ENCODE measurements around the gene FAT4. TPM values are rescaled to one million over a fixed set of nuclear protein-coding genes. Genes with fewer than 3 reads are reported as not detected.
A peak's percentile ranks its signal among the peaks of the same experiment; 100 is the strongest.

FAT4 gene
- total and polyA plus RNA-seq, 2 of the 4 experiments (the other 2 are of a cell fraction): 6.8 to 37.5 TPM

- Histone ChIP-seq H2AK5ac (ENCODE audit: low read depth, low read length) (no peak overlapping the region), H3K9me1 (ENCODE audit: insufficient read depth, low read length) (peaks cover 16% of the 10 kb centered on the region), H2BK5ac (ENCODE audit: low read depth, low read length, poor library complexity, severe bottlenecking) (peak overlapping the region; percentile 66), H4K8ac (ENCODE audit: low read depth in 2 of 2, low read length in 2 of 2) (peak overlapping the region in 1 of 2 experiments; percentile 14; a peak in 1 of 4 replicates), H3K4me1 (ENCODE audit: control insufficient read depth, insufficient read depth, low read length) (peaks cover 6% of the 10 kb centered on the region), H3K56ac (ENCODE audit: extremely low read depth, insufficient read depth, low read length) (no peak overlapping the region), H3K14ac (replicated peaks; ENCODE audit: low read depth, low read length) (no peak overlapping the region), H3K36me3 (ENCODE audit: control insufficient read depth, insufficient read depth, low read length) (peaks cover 9% of the 10 kb centered on the region), H4K5ac (ENCODE audit: low read depth, low read length) (no peak overlapping the region; the same call in 1 of the 2 replicates), H3K4me2 (ENCODE audit: low read depth, low read length) (peak overlapping the region; percentile 85), H3K79me1 (ENCODE audit: low read depth in 1 of 2, low read length in 2 of 2) (peaks cover 33 to 62% of the 10 kb centered on the region in 2 experiments), H2AFZ (replicated peaks; ENCODE audit: low read length, poor library complexity) (no peak overlapping the region), H4K91ac (ENCODE audit: insufficient read depth, low read depth, low read length) (no peak overlapping the region), H3K9ac (ENCODE audit: low read depth, low read length) (peak overlapping the region; percentile 0; the same call in 1 of the 2 replicates), H3K23ac (ENCODE audit: low read depth, low read length) (no peak overlapping the region), H3K27ac (ENCODE audit: insufficient read depth, low read length) (no peak overlapping the region), H3K9me3 (ENCODE audit: control insufficient read depth, insufficient read depth, low read length) (no peaks in the 10 kb centered on the region), H3K4ac (ENCODE audit: low read depth, low read length) (0 out of 2 replicates have a peak overlapping the region, but pooled peaks have one; percentile 1), H4K20me1 (ENCODE audit: insufficient read depth, low read length) (peaks cover 6% of the 10 kb centered on the region; the same call in 1 of the 2 replicates), H2BK15ac (ENCODE audit: low read depth, low read length) (no peak overlapping the region), H3K27me3 (ENCODE audit: control insufficient read depth, insufficient read depth, low read length) (no peaks in the 10 kb centered on the region), H3K4me3 (ENCODE audit: insufficient read depth, low read depth, low read length) (peak overlapping the region; percentile 33; the same call in 1 of the 2 replicates), H2BK120ac (ENCODE audit: low read depth, low read length) (peak overlapping the region; percentile 13), H2AK9ac (replicated peaks; ENCODE audit: low read depth, low read length, poor library complexity) (no peak overlapping the region), H3K18ac (ENCODE audit: low read depth, low read length) (no peak overlapping the region), H2BK20ac (ENCODE audit: low read depth, low read length) (peak overlapping the region; percentile 15; the same call in 1 of the 2 replicates)
- dilution Hi-C loops (cut with HindIII; ENCODE audit: low sequenced_read_pairs, unreplicated experiment): no loop called here
- intact Hi-C loops (cut with micrococcal nuclease): no loop called here
- in situ Hi-C loops (cut with MboI; ENCODE audit: low sequenced_read_pairs): loop anchor here (25.0 kb wide), 2 partner anchors 915 to 1090 kb away; no protein-coding TSS in a partner anchor
- no TSS peak for BruUV-seq (replicated peaks)
- ChIA-PET POLR2A (ENCODE audit: unreplicated experiment) (no interaction called here), CTCF (interaction anchor here (0.6 kb wide), 4 partner anchors 9 to 1854 kb away, joined by 3 to 8 read pairs (median 4); no protein-coding TSS in a partner anchor)
- DNase-seq: peak; percentile 61
- TF ChIP-seq POLR2A (IDR thresholded peaks at IDR 0.05; ENCODE audit: low read depth, low read length) (no peak), RAD21 (IDR thresholded peaks at IDR 0.05; ENCODE audit: low read length) (no peak), MAZ (IDR thresholded peaks at IDR 0.05; ENCODE audit: borderline replicate concordance, low read depth, low read length) (no peak), MAFK (IDR thresholded peaks at IDR 0.05; ENCODE audit: low read depth, low read length) (peak; percentile 66), RCOR1 (IDR thresholded peaks at IDR 0.05; ENCODE audit: insufficient replicate concordance, low read length) (no peak)
- ATAC-seq (ENCODE audit: low read depth): peak; percentile 44
Measured at GRCh38 chr4:125321709-125322365, 7.1 kb downstream of the FAT4 start.
